Chondrocyte (in vitro differentiated cells): Measurements from ENCODE around the gene ZNF784. TPM values are rescaled to one million over a fixed set of nuclear protein-coding genes. Genes with fewer than 3 reads are reported as not detected.

Experiments
- DNase-seq: peaks from one replicate; pipeline ENCODE4 v3.0.0; 2021; ENCODE audit warnings: mixed read lengths, low spot score
- H3K27ac Mint-ChIP-seq: one replicate; pipeline ENCODE4 v1.8.0; 2021; ENCODE audit warnings: mild to moderate bottlenecking, moderate library complexity, mixed read lengths; ENCODE audit not compliant: unreplicated experiment
- H3K27me3 Mint-ChIP-seq: 2 replicates; pipeline ENCODE4 v1.8.0; 2021; ENCODE audit warnings: low read depth, mixed read lengths
- H3K36me3 Mint-ChIP-seq: 2 replicates; pipeline ENCODE4 v1.8.0; 2021; ENCODE audit warnings: low read depth, mixed read lengths
- H3K4me1 Mint-ChIP-seq: 2 replicates; pipeline ENCODE4 v1.8.0; 2021; ENCODE audit warnings: low read depth, mild to moderate bottlenecking, mixed read lengths
- H3K4me3 Mint-ChIP-seq: one replicate; pipeline ENCODE4 v1.8.0; 2021; ENCODE audit warnings: mild to moderate bottlenecking, moderate library complexity, mixed read lengths; ENCODE audit not compliant: unreplicated experiment
- H3K9me3 Mint-ChIP-seq: 2 replicates; pipeline ENCODE4 v1.8.0; 2021; ENCODE audit warnings: low read depth, mixed read lengths
- total RNA-seq: library from RNA; stranded (reverse); gene quantifications from 3 replicates; pipeline ENCODE4 v1.2.1, GENCODE V29; 2021
- TF ChIP-seq, protein P1 (sequence below): fragments of 200-600 bp; sonication (generic); IDR thresholded peaks from 2 replicates; pipeline ENCODE4 v1.5.0; 2021; ENCODE audit warnings: antibody characterized with exemption, mild to moderate bottlenecking, moderate library complexity

The ZNF784 gene
- total RNA-seq, 1 donor from 2014 or later: 6.4 TPM

DNA sequence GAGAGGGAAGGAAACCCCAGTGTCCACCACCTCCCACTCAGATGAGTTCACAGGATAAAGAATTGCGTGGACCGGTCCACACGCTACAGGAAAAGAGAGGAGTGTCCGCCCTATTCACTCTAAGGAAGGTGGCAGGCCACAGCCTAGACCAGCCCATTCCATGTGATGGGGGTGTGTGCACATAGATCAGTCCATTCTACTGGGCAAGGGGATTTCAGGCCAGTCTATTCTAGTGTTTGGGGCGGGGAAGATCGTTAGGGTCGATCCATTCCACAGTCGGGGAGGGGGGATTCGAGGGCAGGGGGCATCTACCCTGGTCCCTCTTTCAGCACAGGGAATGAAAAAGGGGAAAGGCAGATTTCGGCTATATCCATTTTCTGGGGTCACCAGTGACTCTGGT lies 32.8 kb downstream of the ZNF784 start:
- Mint-ChIP-seq H3K27ac (no peak overlapping the region), H3K9me3 (no peaks in the 10 kb centered on the region), H3K36me3 (peaks cover 21% of the 10 kb centered on the region), H3K27me3 (no peaks in the 10 kb centered on the region), H3K4me1 (peaks cover 10% of the 10 kb centered on the region), H3K4me3 (no peak overlapping the region)
- TF ChIP-seq, protein P1, sequence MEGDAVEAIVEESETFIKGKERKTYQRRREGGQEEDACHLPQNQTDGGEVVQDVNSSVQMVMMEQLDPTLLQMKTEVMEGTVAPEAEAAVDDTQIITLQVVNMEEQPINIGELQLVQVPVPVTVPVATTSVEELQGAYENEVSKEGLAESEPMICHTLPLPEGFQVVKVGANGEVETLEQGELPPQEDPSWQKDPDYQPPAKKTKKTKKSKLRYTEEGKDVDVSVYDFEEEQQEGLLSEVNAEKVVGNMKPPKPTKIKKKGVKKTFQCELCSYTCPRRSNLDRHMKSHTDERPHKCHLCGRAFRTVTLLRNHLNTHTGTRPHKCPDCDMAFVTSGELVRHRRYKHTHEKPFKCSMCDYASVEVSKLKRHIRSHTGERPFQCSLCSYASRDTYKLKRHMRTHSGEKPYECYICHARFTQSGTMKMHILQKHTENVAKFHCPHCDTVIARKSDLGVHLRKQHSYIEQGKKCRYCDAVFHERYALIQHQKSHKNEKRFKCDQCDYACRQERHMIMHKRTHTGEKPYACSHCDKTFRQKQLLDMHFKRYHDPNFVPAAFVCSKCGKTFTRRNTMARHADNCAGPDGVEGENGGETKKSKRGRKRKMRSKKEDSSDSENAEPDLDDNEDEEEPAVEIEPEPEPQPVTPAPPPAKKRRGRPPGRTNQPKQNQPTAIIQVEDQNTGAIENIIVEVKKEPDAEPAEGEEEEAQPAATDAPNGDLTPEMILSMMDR: no peak
- DNase-seq: no peak

DNA sequence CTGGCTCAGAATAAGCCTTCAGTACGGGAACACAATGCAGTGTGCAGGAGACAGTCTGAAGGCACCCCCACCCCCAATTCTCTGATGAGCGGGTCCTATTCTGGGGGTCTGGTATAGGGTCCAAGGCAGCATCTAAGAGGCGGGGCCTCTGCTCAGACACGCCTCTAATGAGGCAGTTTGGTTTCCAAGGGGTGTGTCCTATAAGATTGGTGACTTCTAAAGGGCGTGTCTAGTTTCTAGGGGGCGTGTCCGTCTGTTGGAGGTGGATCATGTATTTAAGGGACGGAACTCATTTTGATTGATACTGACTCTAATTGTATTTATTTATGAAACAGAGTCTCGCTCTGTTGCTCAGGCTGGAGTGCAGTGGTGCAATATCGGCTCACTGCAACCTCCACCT lies 33.7 kb downstream of the ZNF784 start:
- Mint-ChIP-seq H3K9me3 (no peaks in the 10 kb centered on the region), H3K27ac (no peak overlapping the region), H3K36me3 (peaks cover 14% of the 10 kb centered on the region), H3K4me1 (peaks cover 18% of the 10 kb centered on the region), H3K27me3 (no peaks in the 10 kb centered on the region), H3K4me3 (no peak overlapping the region)
- TF ChIP-seq, protein P1: no peak
- DNase-seq: no peak

DNA sequence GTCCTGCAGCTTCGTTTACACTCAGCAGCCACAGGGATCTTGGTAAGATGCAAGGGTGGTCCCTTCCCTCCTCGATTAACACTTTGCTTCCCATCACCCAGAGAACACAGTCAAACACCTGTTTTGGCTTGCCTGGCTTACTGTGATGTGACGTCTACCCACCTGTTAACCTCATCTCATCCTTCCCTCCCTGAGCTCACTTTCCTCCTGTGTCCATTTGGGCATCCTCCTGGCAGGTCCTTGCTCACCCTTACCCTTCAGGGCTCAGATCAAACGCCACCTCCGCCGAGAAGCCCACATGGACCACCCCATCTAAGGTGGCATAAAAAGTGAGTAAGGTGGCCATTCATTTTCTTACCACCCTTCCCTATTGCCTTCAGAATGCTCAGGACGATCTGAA lies 34.3 kb downstream of the ZNF784 start:
- no peak overlapping the region for H3K27ac Mint-ChIP-seq
- no peak overlapping the region for H3K4me3 Mint-ChIP-seq

DNA sequence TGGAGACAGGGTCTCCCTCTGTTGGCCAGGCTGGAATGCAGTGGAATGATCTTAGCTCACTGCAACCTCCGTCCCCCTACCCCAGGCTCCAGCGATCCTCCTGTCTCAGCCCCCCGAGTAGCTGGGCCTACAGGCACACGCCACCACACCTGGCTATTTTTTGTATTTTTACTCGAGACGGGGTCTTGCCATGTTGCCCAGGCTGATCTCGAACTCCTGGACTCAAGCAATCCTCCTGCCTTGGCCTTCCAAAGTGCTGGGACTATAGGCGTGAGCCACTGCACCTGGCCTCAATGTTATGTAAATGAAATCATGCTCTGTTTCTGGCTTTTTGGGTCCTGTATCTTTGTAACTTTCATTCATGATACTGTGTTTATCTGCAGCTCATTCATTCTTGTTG lies 35.6 kb downstream of the ZNF784 start:
- Mint-ChIP-seq H3K4me3 (no peak overlapping the region), H3K9me3 (no peaks in the 10 kb centered on the region), H3K27ac (no peak overlapping the region), H3K4me1 (peaks cover 23% of the 10 kb centered on the region), H3K36me3 (peaks cover 4% of the 10 kb centered on the region), H3K27me3 (no peaks in the 10 kb centered on the region)
- TF ChIP-seq, protein P1: no peak
- no peak for DNase-seq

More for the DNA sequence above, 34.3 kb downstream of the ZNF784 start:
- no peaks in the 10 kb centered on the region for H3K9me3 Mint-ChIP-seq
- peaks cover 9% of the 10 kb centered on the region for H3K36me3 Mint-ChIP-seq
- DNase-seq: no peak
- TF ChIP-seq, protein P1: no peak
- H3K4me1 Mint-ChIP-seq: peaks cover 23% of the 10 kb centered on the region
- H3K27me3 Mint-ChIP-seq: no peaks in the 10 kb centered on the region

DNA sequence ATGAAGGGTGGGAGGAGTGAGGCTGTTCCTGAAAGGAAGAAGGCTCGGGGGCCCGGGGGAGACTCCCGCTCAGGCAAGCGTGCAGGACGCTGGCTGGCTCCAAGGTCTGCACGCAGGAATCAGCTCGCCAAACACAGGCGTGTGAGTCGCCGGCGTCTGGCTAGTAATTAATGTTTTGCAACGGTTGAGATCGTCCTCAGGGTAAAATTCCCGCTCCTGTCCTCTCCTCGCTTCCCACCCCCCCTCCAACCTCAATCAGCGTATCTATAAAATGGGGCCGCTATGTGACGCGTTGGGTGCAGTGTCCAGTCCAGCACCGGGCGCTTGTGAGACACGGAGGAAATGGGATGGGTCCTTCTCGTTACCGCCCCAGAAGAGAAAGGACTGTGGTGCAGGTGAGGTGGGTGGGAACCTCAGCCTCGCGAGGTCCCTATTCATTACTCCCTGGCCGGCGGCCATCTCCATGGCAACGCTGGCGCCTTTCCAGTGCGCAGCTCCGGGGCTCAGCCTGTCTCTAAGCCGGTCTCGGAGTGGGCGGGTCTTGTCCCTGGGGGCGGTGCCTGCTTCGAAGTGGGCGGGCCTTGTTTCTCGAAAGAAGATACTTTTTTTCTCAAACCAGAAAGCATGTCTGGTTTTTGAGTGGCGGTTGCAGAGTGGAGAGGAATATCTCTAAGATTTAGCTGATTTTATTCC lies 37.2 kb downstream of the ZNF784 start:
- no peak for DNase-seq
- Mint-ChIP-seq H3K27ac (peak overlapping the region; percentile 66), H3K36me3 (peaks cover 2% of the 10 kb centered on the region)

More for the DNA sequence above, 37.2 kb downstream of the ZNF784 start:
- Mint-ChIP-seq H3K9me3 (no peaks in the 10 kb centered on the region), H3K4me3 (peak overlapping the region; percentile 74), H3K4me1 (peaks cover 24% of the 10 kb centered on the region), H3K27me3 (no peaks in the 10 kb centered on the region)
- TF ChIP-seq, protein P1: no peak
